ENCODE measurements around the gene PRR13. TPM values are rescaled to one million over a fixed set of nuclear protein-coding genes. Genes with fewer than 3 reads are reported as not detected.

Gene PRR13
- total and polyA plus RNA-seq, 4 donors, result 94.6 to 224 (median 105) TPM

GRCh38 chr12:53492188-53492587 lies 50.7 kb downstream of the PRR13 start:
- Histone ChIP-seq H3K27ac (ENCODE audit: low read depth in 1 of 2, low read length in 2 of 2) (no peak overlapping the region), H3K36me3 (ENCODE audit: control insufficient read depth in 1 of 2, insufficient read depth in 2 of 2, low read length in 1 of 2) (no peaks in the 10 kb centered on the region), H3K9me3 (ENCODE audit: control insufficient read depth, low read length) (no peaks in the 10 kb centered on the region), H3K4me1 (ENCODE audit: control insufficient read depth in 1 of 2, insufficient read depth in 2 of 2, low read length in 2 of 2) (peaks cover 0 to 2% of the 10 kb centered on the region in 2 donors), H3K27me3 (ENCODE audit: control insufficient read depth in 1 of 2, insufficient read depth in 2 of 2, low read length in 1 of 2) (no peaks in the 10 kb centered on the region), H3K4me3 (ENCODE audit: low read length in 2 of 2) (peak overlapping the region in 1 of 2 donors; percentile 16)
- ATAC-seq (ENCODE audit: low FRiP score), result no peak
- intact Hi-C loops (cut with DNase I), result no loop called here
- 34 to 45% methylated on average over 20 of the region's 20 CpGs for WGBS, 2 donors
- DNase-seq, result no peak

DNA sequence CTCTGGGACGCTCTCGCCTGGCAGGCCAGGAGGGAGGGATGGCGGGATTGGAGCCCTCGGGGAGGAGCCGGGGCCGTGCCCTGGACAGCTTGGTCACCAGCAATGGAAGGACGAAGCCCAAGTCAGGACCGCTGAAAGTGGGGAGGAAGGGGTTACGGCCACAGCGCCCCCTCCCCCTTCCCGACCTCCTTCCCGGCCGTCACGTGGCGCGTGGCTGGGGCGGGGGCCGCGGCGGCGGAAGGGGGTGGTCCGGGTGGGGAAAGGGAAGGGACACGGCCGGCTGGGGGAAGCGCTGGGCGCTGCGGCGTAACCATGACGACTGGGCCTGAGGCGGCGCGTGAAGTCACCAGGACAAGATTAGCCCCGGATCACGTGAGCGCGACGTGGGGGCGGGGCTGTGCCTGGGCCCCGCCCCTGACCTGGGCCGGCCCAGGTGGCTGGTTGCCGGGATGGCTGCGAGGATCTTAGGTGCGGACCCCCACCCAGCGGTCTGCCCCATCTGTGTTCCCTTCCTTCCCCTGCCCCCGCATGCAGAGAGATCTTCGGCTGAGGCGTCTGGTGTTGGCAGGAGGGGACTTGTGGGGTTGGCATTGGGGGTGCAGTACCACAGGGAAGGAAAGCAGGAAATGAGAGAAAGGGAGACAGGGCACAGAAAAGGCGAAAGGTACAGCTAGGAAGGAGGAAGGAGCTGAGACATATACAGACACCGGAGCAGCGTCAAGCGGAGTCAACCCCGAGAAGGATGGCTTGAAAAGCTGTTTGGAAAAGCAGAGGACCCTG lies 51.5 kb downstream of the PRR13 start:
- DNase-seq (peak; percentile 96 to 97), ATAC-seq (ENCODE audit: low FRiP score) (peak; percentile 96)
- H3K4me1 ChIP-seq (ENCODE audit: control insufficient read depth in 1 of 2, insufficient read depth in 2 of 2, low read length in 2 of 2), result peaks cover 0 to 2% of the 10 kb centered on the region in 2 donors
- no peaks in the 10 kb centered on the region for H3K9me3 ChIP-seq (ENCODE audit: control insufficient read depth, low read length)
- no peaks in the 10 kb centered on the region for H3K36me3 ChIP-seq (ENCODE audit: control insufficient read depth in 1 of 2, insufficient read depth in 2 of 2, low read length in 1 of 2)
- WGBS, 2 donors, result 1 to 2% methylated on average over 44 to 52 of the region's 52 CpGs
- no peaks in the 10 kb centered on the region for H3K27me3 ChIP-seq (ENCODE audit: control insufficient read depth in 1 of 2, insufficient read depth in 2 of 2, low read length in 1 of 2)
- H3K4me3 ChIP-seq (ENCODE audit: low read length in 2 of 2), result peak overlapping the region in 1 of 2 donors; percentile 16
- intact Hi-C loops (cut with DNase I), result no loop called here
- peak overlapping the region in 1 of 2 donors; percentile 41 for H3K27ac ChIP-seq (ENCODE audit: low read depth in 1 of 2, low read length in 2 of 2)

- H3K27ac ChIP-seq (ENCODE audit: low read depth in 1 of 2, low read length in 2 of 2), result peak overlapping the region in 1 of 2 donors; percentile 41
- H3K4me1 ChIP-seq (ENCODE audit: control insufficient read depth in 1 of 2, insufficient read depth in 2 of 2, low read length in 2 of 2), result peaks cover 0 to 2% of the 10 kb centered on the region in 2 donors
- ATAC-seq (ENCODE audit: low FRiP score) (no peak), DNase-seq (no peak)
- no peaks in the 10 kb centered on the region for H3K27me3 ChIP-seq (ENCODE audit: control insufficient read depth in 1 of 2, insufficient read depth in 2 of 2, low read length in 1 of 2)
- H3K4me3 ChIP-seq (ENCODE audit: low read length in 2 of 2), result no peak overlapping the region
- H3K9me3 ChIP-seq (ENCODE audit: control insufficient read depth, low read length), result no peaks in the 10 kb centered on the region
- no peaks in the 10 kb centered on the region for H3K36me3 ChIP-seq (ENCODE audit: control insufficient read depth in 1 of 2, insufficient read depth in 2 of 2, low read length in 1 of 2)
- intact Hi-C loops (cut with DNase I), result no loop called here
- WGBS, 2 donors, result 20% methylated on average over 11 of the region's 11 CpGs
Measured at GRCh38 chr12:53493610-53494391, 52.3 kb downstream of the PRR13 start.

Other genes with a start within 250 kb of the PRR13 start
- 1 to 10 TPM; 3.2 to 5.8 TPM for gene ITGB7, start 234.5 kb upstream of the PRR13 start, total RNA-seq
- 1 to 10 TPM; 1.4 to 4.9 TPM for gene ITGB7, start 234.5 kb upstream of the PRR13 start, polyA plus RNA-seq
- gene RARG, start 209.5 kb upstream of the PRR13 start, total RNA-seq, result 10 to 100 TPM; 32.7 to 63.9 TPM
- 10 to 100 TPM; 14.5 to 35.6 TPM for gene RARG, start 209.5 kb upstream of the PRR13 start, polyA plus RNA-seq
- 1 to 10 TPM in 1 of 2 donors, under 1 TPM in 1; 0.49 to 2.8 TPM for gene ESPL1, start 173.4 kb upstream of the PRR13 start, total RNA-seq
- 1 to 10 TPM in 1 of 2 donors, under 1 TPM in 1; 0.38 to 2.5 TPM for gene ESPL1, start 173.4 kb upstream of the PRR13 start, polyA plus RNA-seq
- gene PFDN5, start 146.2 kb upstream of the PRR13 start, total RNA-seq, result 100 to 1,000 TPM; 386 to 452 TPM
- gene PFDN5, start 146.2 kb upstream of the PRR13 start, polyA plus RNA-seq, result 1,000 to 10,000 TPM; 1,642 to 3,916 TPM
- 10 to 100 TPM; 32.7 to 43.6 TPM for gene MYG1, start 142.0 kb upstream of the PRR13 start, total RNA-seq
- gene MYG1, start 142.0 kb upstream of the PRR13 start, polyA plus RNA-seq, result 100 to 1,000 TPM in 1 of 2 donors, 10 to 100 TPM in 1; 38.6 to 112 TPM
- 10 to 100 TPM; 33.3 to 45.3 TPM for gene AAAS, start 120.1 kb upstream of the PRR13 start, total RNA-seq
- 100 to 1,000 TPM in 1 of 2 donors, 10 to 100 TPM in 1; 15.3 to 109 TPM for gene AAAS, start 120.1 kb upstream of the PRR13 start, polyA plus RNA-seq
- under 1 TPM in 1 of 2 donors, not detected in 1; 0.33 TPM for gene SP7, start 105.4 kb upstream of the PRR13 start, total RNA-seq
- gene SP7, start 105.4 kb upstream of the PRR13 start, polyA plus RNA-seq, result not detected
- 10 to 100 TPM; 63.3 to 83.1 TPM for gene SP1, start 61.6 kb upstream of the PRR13 start, total RNA-seq
- gene SP1, start 61.6 kb upstream of the PRR13 start, polyA plus RNA-seq, result 10 to 100 TPM in 1 of 2 donors, 1 to 10 TPM in 1; 7.4 to 17.3 TPM
- gene AMHR2, start 17.9 kb upstream of the PRR13 start, total RNA-seq, result not detected
- under 1 TPM in 1 of 2 donors, not detected in 1; 0.26 TPM for gene AMHR2, start 17.9 kb upstream of the PRR13 start, polyA plus RNA-seq
- 100 to 1,000 TPM; 578 to 688 TPM for gene PCBP2, start 10.4 kb downstream of the PRR13 start, total RNA-seq
- gene PCBP2, start 10.4 kb downstream of the PRR13 start, polyA plus RNA-seq, result 100 to 1,000 TPM; 510 to 513 TPM
- 10 to 100 TPM; 21.2 to 44.5 TPM for gene MAP3K12, start 57.7 kb downstream of the PRR13 start, total RNA-seq
- gene MAP3K12, start 57.7 kb downstream of the PRR13 start, polyA plus RNA-seq, result 10 to 100 TPM in 1 of 2 donors, 1 to 10 TPM in 1; 3.6 to 68.4 TPM
- gene TARBP2, start 59.5 kb downstream of the PRR13 start, total RNA-seq, result 10 to 100 TPM; 11.5 to 22.5 TPM
- 10 to 100 TPM in 1 of 2 donors, 1 to 10 TPM in 1; 8.8 to 36.3 TPM for gene TARBP2, start 59.5 kb downstream of the PRR13 start, polyA plus RNA-seq
- not detected for gene NPFF, start 65.8 kb downstream of the PRR13 start, total RNA-seq
- 10 to 100 TPM in 1 of 2 donors, 1 to 10 TPM in 1; 5.1 to 14.4 TPM for gene NPFF, start 65.8 kb downstream of the PRR13 start, polyA plus RNA-seq
- gene ATF7, start 184.6 kb downstream of the PRR13 start, total RNA-seq, result 10 to 100 TPM; 68.4 to 73.5 TPM
- gene ATF7, start 184.6 kb downstream of the PRR13 start, polyA plus RNA-seq, result 10 to 100 TPM; 25.7 to 29.5 TPM
- 100 to 1,000 TPM; 152 to 183 TPM for gene ATP5MC2, start 234.3 kb downstream of the PRR13 start, total RNA-seq
- gene ATP5MC2, start 234.3 kb downstream of the PRR13 start, polyA plus RNA-seq, result 100 to 1,000 TPM; 389 to 390 TPM

Data from aorta (tissue), 5 donors.